K562 (cell line): ENCODE data around the gene CAV1. TPM values are rescaled to one million over a fixed set of nuclear protein-coding genes. Genes with fewer than 3 reads are reported as not detected.

Experiments
- JUND ChIP-seq, 2 experiments: IDR thresholded peaks; 2 replicates in 1 of 2; 3 replicates in 1 of 2; pipeline ENCODE4 v1.6.1; 2011; ENCODE audit warnings: borderline replicate concordance in 2 of 2, low read depth in 2 of 2, low read length in 2 of 2, improper control_type of control experiment in 1 of 2, missing biosample characterization in 1 of 2, missing genetic modification characterization in 1 of 2, missing genetic modification reagents in 1 of 2
- NFIX ChIP-seq: fragments of 250-450 bp; sonication (Bioruptor Pico); IDR thresholded peaks from 2 replicates; pipeline ENCODE4 v1.4.0; 2020; ENCODE audit warnings: low read depth, mild to moderate bottlenecking, moderate library complexity
- NRF1 ChIP-seq, 2 experiments: fragments of 450-650 bp; IDR thresholded peaks in 1 of 2; conservative IDR thresholded peaks in 1 of 2; 2 replicates each; pipeline ENCODE4 v1.6.1; 2014; ENCODE audit warnings: mild to moderate bottlenecking in 2 of 2
- RFX1 ChIP-seq: fragments of 450-650 bp; IDR thresholded peaks from 2 replicates; pipeline ENCODE4 v1.6.1; 2016; ENCODE audit warnings: mild to moderate bottlenecking, moderate library complexity
- SMAD4 ChIP-seq: fragments of 250-450 bp; sonication (Bioruptor Pico); conservative IDR thresholded peaks from 2 replicates; pipeline ENCODE4 v1.8.0; 2021; ENCODE audit warnings: inconsistent platforms, mild to moderate bottlenecking, moderate library complexity
- ZNF12 ChIP-seq: sonication (generic); formaldehyde crosslinking; IDR thresholded peaks from 2 replicates; pipeline ENCODE4 v1.4.0; 2020; ENCODE audit warnings: mild to moderate bottlenecking, missing genetic modification reagents
- ZNF274 ChIP-seq: IDR thresholded peaks from 2 replicates; pipeline ENCODE4 v1.6.1; 2011; ENCODE audit warnings: low read depth, mild to moderate bottlenecking, low read length, moderate library complexity, borderline replicate concordance
- ZNF717 ChIP-seq: fragments of 250-450 bp; sonication (Bioruptor Pico); IDR thresholded peaks from 2 replicates; pipeline ENCODE4 v1.5.0; 2021
- ZNF76 ChIP-seq: fragments of 250-450 bp; sonication (Bioruptor Pico); IDR thresholded peaks from 2 replicates; pipeline ENCODE4 v1.4.0; 2020; ENCODE audit warnings: mild to moderate bottlenecking, moderate library complexity, borderline replicate concordance
- polyA plus RNA-seq, 8 experiments: library from polyadenylated mRNA; depleted of rRNA in 4 of 8; stranded (reverse) in 5 of 8; unstranded in 3 of 8; fragments of >200 nt; fragmentation: Nextera tagmentation in 2 of 8; fragmentation: Illumina TruSeq in 1 of 8; extraction: Ambion mirVana in 2 of 8; extraction: Trizol in 1 of 8; gene quantifications; 2 replicates each; pipeline versions ENCODE4 v1.2.1 to v1.2.3, GENCODE V29; 2011 to 2014; ENCODE audit warnings: inconsistent platforms in 1 of 8, missing spikeins in 1 of 8
- total RNA-seq, 7 experiments: library from RNA; depleted of rRNA in 6 of 7; stranded (reverse); fragments of >200 nt in 6 of 7; fragmentation: Illumina TruSeq in 2 of 7; extraction: Trizol in 2 of 7; gene quantifications; 2 replicates each; pipeline versions ENCODE4 v1.2.1 to v1.2.3, GENCODE V29; 2011 to 2021; ENCODE audit warnings: low replicate concordance in 1 of 7
- TF ChIP-seq, protein P1 (sequence below): sonication (generic); formaldehyde crosslinking; IDR thresholded peaks from 2 replicates; pipeline ENCODE4 v1.8.0; 2023; ENCODE audit warnings: mild to moderate bottlenecking, missing genetic modification reagents
- TF ChIP-seq, protein P2 (sequence below): fragments of 450-650 bp; IDR thresholded peaks from 2 replicates; pipeline ENCODE4 v1.6.1; 2016; ENCODE audit warnings: antibody characterized with exemption
- TF ChIP-seq, protein P3 (sequence below): fragments of 450-650 bp; IDR thresholded peaks from 2 replicates; pipeline ENCODE4 v1.7.1; 2018; ENCODE audit warnings: mild to moderate bottlenecking, low read depth; ENCODE audit not compliant: partially characterized antibody
- TF ChIP-seq, protein P4 (sequence below), 2 experiments: fragments of 450-650 bp; IDR thresholded peaks; 2 replicates each; pipeline ENCODE4 v1.6.1; 2018; ENCODE audit warnings: mild to moderate bottlenecking in 2 of 2, low read depth in 1 of 2; ENCODE audit not compliant: partially characterized antibody in 2 of 2

CAV1 gene
- total and polyA plus RNA-seq, 9 of the 15 experiments (the other 6 are each of a cell fraction or from before 2014, with no cell fraction given) = 0.08 to 1.5 (median 0.63) TPM

DNA sequence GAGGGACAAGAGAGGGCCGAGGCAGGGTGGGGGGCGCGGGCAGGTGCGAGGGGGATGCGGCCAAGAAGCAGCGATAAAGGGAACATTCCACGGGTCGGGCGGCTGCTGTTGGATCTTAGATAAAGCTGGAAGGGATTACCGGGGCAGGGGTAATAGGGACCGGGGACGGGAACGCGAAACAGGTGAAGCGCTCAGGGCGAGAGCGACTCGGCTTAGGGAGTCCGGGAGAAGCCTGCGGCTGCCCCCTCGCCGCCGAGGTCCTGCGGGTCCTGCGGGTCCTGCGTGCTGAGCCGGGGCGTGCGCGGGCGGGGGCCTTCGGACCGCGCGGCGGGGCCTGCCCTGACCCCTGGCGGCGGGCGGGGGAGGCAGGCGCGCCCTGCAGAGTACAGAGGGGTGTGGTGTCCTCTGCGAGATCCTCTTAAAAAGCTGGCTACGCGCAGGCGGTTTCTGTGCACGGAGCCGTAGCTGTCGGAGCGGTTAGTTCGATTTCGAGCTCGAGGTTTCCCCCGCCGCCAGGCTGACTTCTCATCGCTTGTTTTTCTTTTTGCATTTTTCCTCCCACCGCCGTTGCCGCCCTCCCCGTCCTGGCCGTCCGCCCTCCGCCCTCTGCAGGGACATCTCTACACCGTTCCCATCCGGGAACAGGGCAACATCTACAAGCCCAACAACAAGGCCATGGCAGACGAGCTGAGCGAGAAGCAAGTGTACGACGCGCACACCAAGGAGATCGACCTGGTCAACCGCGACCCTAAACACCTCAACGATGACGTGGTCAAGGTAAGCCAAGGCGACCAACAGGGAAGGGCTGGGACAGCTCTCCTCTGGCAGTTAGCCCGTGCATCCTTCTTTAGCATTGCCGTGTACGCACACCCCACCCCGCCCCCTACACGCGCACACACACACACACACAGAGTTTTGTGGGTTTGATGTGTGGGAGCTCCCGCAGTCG, 1.4 kb downstream of the CAV1 start (continued):
- TF ChIP-seq, protein P1, sequence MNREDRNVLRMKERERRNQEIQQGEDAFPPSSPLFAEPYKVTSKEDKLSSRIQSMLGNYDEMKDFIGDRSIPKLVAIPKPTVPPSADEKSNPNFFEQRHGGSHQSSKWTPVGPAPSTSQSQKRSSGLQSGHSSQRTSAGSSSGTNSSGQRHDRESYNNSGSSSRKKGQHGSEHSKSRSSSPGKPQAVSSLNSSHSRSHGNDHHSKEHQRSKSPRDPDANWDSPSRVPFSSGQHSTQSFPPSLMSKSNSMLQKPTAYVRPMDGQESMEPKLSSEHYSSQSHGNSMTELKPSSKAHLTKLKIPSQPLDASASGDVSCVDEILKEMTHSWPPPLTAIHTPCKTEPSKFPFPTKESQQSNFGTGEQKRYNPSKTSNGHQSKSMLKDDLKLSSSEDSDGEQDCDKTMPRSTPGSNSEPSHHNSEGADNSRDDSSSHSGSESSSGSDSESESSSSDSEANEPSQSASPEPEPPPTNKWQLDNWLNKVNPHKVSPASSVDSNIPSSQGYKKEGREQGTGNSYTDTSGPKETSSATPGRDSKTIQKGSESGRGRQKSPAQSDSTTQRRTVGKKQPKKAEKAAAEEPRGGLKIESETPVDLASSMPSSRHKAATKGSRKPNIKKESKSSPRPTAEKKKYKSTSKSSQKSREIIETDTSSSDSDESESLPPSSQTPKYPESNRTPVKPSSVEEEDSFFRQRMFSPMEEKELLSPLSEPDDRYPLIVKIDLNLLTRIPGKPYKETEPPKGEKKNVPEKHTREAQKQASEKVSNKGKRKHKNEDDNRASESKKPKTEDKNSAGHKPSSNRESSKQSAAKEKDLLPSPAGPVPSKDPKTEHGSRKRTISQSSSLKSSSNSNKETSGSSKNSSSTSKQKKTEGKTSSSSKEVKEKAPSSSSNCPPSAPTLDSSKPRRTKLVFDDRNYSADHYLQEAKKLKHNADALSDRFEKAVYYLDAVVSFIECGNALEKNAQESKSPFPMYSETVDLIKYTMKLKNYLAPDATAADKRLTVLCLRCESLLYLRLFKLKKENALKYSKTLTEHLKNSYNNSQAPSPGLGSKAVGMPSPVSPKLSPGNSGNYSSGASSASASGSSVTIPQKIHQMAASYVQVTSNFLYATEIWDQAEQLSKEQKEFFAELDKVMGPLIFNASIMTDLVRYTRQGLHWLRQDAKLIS (CRISPR knock-in tag) = no peak
- TF ChIP-seq JUND (IDR thresholded peaks at IDR 0.05; ENCODE audit: borderline replicate concordance, low read depth, low read length) (peak; percentile 5; the same call in 1 of the 2 replicates), JUND (tag; IDR thresholded peaks at IDR 0.05; ENCODE audit: borderline replicate concordance, low read depth, low read length) (no peak), NFIX (CRISPR knock-in tag) (no peak), ZNF12 (0 out of 2 replicates have a peak, but pooled peaks have one; percentile 18), ZNF717 (CRISPR knock-in tag) (no peak), NRF1 (conservative IDR thresholded peaks at IDR 0.05 in 1 of 2, IDR thresholded peaks at IDR 0.05 in 1 of 2) (peak; percentile 74 to 78; a peak in 3 of 4 replicates), SMAD4 (peak; percentile 83), ZNF274 (no peak), ZNF76 (CRISPR knock-in tag) (no peak), RFX1 (no peak)
- TF ChIP-seq, protein P2, sequence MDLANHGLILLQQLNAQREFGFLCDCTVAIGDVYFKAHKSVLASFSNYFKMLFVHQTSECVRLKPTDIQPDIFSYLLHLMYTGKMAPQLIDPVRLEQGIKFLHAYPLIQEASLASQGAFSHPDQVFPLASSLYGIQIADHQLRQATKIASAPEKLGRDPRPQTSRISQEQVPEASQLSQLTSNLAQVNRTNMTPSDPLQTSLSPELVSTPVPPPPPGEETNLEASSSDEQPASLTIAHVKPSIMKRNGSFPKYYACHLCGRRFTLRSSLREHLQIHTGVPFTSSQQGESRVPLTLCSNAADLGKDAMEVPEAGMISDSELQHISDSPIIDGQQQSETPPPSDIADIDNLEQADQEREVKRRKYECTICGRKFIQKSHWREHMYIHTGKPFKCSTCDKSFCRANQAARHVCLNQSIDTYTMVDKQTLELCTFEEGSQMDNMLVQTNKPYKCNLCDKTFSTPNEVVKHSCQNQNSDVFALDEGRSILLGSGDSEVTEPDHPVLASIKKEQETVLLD = no peak
- TF ChIP-seq, protein P3, sequence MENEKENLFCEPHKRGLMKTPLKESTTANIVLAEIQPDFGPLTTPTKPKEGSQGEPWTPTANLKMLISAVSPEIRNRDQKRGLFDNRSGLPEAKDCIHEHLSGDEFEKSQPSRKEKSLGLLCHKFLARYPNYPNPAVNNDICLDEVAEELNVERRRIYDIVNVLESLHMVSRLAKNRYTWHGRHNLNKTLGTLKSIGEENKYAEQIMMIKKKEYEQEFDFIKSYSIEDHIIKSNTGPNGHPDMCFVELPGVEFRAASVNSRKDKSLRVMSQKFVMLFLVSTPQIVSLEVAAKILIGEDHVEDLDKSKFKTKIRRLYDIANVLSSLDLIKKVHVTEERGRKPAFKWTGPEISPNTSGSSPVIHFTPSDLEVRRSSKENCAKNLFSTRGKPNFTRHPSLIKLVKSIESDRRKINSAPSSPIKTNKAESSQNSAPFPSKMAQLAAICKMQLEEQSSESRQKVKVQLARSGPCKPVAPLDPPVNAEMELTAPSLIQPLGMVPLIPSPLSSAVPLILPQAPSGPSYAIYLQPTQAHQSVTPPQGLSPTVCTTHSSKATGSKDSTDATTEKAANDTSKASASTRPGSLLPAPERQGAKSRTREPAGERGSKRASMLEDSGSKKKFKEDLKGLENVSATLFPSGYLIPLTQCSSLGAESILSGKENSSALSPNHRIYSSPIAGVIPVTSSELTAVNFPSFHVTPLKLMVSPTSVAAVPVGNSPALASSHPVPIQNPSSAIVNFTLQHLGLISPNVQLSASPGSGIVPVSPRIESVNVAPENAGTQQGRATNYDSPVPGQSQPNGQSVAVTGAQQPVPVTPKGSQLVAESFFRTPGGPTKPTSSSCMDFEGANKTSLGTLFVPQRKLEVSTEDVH = no peak
- TF ChIP-seq, protein P4, sequence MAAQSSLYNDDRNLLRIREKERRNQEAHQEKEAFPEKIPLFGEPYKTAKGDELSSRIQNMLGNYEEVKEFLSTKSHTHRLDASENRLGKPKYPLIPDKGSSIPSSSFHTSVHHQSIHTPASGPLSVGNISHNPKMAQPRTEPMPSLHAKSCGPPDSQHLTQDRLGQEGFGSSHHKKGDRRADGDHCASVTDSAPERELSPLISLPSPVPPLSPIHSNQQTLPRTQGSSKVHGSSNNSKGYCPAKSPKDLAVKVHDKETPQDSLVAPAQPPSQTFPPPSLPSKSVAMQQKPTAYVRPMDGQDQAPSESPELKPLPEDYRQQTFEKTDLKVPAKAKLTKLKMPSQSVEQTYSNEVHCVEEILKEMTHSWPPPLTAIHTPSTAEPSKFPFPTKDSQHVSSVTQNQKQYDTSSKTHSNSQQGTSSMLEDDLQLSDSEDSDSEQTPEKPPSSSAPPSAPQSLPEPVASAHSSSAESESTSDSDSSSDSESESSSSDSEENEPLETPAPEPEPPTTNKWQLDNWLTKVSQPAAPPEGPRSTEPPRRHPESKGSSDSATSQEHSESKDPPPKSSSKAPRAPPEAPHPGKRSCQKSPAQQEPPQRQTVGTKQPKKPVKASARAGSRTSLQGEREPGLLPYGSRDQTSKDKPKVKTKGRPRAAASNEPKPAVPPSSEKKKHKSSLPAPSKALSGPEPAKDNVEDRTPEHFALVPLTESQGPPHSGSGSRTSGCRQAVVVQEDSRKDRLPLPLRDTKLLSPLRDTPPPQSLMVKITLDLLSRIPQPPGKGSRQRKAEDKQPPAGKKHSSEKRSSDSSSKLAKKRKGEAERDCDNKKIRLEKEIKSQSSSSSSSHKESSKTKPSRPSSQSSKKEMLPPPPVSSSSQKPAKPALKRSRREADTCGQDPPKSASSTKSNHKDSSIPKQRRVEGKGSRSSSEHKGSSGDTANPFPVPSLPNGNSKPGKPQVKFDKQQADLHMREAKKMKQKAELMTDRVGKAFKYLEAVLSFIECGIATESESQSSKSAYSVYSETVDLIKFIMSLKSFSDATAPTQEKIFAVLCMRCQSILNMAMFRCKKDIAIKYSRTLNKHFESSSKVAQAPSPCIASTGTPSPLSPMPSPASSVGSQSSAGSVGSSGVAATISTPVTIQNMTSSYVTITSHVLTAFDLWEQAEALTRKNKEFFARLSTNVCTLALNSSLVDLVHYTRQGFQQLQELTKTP (IDR thresholded peaks at IDR 0.05; ENCODE audit: low read depth in 1 of 2, partially characterized antibody in 2 of 2) = no peak
